SK-N-MC (cell line): ENCODE measurements around the gene JAKMIP3.
"Not testable (repeated sequence)": the region's sequence is repeated elsewhere in the genome, so short reads cannot be mapped to it uniquely, and the experiment has no call there.

Experiments
- EZH2 ChIP-seq: fragments of 200-600 bp; sonication (generic); IDR thresholded peaks from one replicate; pipeline ENCODE4 v1.6.1; 2017; ENCODE audit warnings: antibody characterized with exemption
- POLR2AphosphoS5 ChIP-seq: IDR thresholded peaks from 2 replicates; pipeline ENCODE4 v1.6.1; 2012; ENCODE audit warnings: mild to moderate bottlenecking, low read depth, low read length, borderline replicate concordance

- TF ChIP-seq POLR2AphosphoS5, EZH2: not testable (repeated sequence)
These were observed 27.5 kb downstream of the JAKMIP3 start for GRCh38 chr10:132093236-132093635.
